Upper lobe of left lung (tissue), 4 donors: ENCODE data around the gene CD247.

ENCODE experiments used
- CTCF ChIP-seq, 6 experiments: fragments of 450-650 bp in 4 of 6; fragments of 200-600 bp in 2 of 6; sonication (generic) in 2 of 6; IDR thresholded peaks; one replicate each; pipeline ENCODE4 v1.5.1; 2016 to 2019; ENCODE audit warnings: antibody characterized with exemption in 6 of 6
- POLR2A ChIP-seq, 4 donors: fragments of 450-650 bp; IDR thresholded peaks; one replicate each; pipeline ENCODE4 v1.5.1; 2016 to 2017; ENCODE audit warnings: antibody characterized with exemption in 4 of 4, mild to moderate bottlenecking in 2 of 4

- no peak for TF ChIP-seq CTCF (IDR thresholded peaks at IDR 0.05)
- TF ChIP-seq POLR2A (IDR thresholded peaks at IDR 0.05) = no peak
These were observed 9.9 kb upstream of the CD247 start for GRCh38 chr1:167528057-167528728.
